Liver (tissue), 3 donors: Measurements from ENCODE around the gene HPN.

Experiments used
- FOXA2 ChIP-seq: IDR thresholded peaks from 2 replicates; pipeline ENCODE4 v1.6.1; 2016; ENCODE audit warnings: antibody characterized with exemption
- HNF4G ChIP-seq: IDR thresholded peaks from 2 replicates; pipeline ENCODE4 v1.6.1; 2016; ENCODE audit warnings: antibody characterized with exemption
- SP1 ChIP-seq: IDR thresholded peaks from 2 replicates; pipeline ENCODE4 v1.6.1; 2018; ENCODE audit warnings: antibody characterized with exemption, mild to moderate bottlenecking
- YY1 ChIP-seq: IDR thresholded peaks from 2 replicates; pipeline ENCODE4 v1.6.1; 2016; ENCODE audit warnings: antibody characterized with exemption, mild to moderate bottlenecking
- TF ChIP-seq, protein P1 (sequence below): fragments of 150-350 bp; IDR thresholded peaks from 2 replicates; pipeline ENCODE4 v1.5.1; 2017; ENCODE audit warnings: improper control_type of control experiment, low read depth, low read length; ENCODE audit not compliant: missing input control
- TF ChIP-seq, protein P2 (sequence below): IDR thresholded peaks from 2 replicates; pipeline ENCODE4 v1.6.1; 2016; ENCODE audit warnings: antibody characterized with exemption, mild to moderate bottlenecking
- TF ChIP-seq, protein P3 (sequence below): IDR thresholded peaks from 2 replicates; pipeline ENCODE4 v1.6.1; 2016; ENCODE audit warnings: antibody characterized with exemption
- TF ChIP-seq, protein P4 (sequence below): IDR thresholded peaks from 2 replicates; pipeline ENCODE4 v1.6.1; 2016; ENCODE audit warnings: antibody characterized with exemption
- donor health status: healthy.
- donor health status: healthy.

DNA sequence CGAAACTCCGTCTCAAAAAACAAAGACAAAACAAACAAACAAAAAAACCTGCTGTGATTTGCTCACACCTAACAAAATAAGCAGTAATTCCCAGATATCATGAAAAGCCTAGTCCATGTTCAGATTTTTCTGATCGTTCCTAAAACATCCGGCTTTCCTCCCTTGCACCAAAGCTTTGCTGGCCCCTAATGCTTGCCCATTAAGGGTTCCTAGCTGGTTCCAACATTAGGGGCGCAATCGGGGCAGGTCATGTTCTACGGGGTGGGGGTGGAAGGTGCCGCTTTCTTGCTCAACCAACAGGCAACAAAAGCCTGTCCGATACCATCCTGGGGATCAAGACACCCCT, 48.6 kb downstream of the HPN start:
- TF ChIP-seq, protein P1, sequence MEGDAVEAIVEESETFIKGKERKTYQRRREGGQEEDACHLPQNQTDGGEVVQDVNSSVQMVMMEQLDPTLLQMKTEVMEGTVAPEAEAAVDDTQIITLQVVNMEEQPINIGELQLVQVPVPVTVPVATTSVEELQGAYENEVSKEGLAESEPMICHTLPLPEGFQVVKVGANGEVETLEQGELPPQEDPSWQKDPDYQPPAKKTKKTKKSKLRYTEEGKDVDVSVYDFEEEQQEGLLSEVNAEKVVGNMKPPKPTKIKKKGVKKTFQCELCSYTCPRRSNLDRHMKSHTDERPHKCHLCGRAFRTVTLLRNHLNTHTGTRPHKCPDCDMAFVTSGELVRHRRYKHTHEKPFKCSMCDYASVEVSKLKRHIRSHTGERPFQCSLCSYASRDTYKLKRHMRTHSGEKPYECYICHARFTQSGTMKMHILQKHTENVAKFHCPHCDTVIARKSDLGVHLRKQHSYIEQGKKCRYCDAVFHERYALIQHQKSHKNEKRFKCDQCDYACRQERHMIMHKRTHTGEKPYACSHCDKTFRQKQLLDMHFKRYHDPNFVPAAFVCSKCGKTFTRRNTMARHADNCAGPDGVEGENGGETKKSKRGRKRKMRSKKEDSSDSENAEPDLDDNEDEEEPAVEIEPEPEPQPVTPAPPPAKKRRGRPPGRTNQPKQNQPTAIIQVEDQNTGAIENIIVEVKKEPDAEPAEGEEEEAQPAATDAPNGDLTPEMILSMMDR: no peak
- no peak for TF ChIP-seq FOXA2
- TF ChIP-seq, protein P2, sequence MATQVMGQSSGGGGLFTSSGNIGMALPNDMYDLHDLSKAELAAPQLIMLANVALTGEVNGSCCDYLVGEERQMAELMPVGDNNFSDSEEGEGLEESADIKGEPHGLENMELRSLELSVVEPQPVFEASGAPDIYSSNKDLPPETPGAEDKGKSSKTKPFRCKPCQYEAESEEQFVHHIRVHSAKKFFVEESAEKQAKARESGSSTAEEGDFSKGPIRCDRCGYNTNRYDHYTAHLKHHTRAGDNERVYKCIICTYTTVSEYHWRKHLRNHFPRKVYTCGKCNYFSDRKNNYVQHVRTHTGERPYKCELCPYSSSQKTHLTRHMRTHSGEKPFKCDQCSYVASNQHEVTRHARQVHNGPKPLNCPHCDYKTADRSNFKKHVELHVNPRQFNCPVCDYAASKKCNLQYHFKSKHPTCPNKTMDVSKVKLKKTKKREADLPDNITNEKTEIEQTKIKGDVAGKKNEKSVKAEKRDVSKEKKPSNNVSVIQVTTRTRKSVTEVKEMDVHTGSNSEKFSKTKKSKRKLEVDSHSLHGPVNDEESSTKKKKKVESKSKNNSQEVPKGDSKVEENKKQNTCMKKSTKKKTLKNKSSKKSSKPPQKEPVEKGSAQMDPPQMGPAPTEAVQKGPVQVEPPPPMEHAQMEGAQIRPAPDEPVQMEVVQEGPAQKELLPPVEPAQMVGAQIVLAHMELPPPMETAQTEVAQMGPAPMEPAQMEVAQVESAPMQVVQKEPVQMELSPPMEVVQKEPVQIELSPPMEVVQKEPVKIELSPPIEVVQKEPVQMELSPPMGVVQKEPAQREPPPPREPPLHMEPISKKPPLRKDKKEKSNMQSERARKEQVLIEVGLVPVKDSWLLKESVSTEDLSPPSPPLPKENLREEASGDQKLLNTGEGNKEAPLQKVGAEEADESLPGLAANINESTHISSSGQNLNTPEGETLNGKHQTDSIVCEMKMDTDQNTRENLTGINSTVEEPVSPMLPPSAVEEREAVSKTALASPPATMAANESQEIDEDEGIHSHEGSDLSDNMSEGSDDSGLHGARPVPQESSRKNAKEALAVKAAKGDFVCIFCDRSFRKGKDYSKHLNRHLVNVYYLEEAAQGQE: no peak
- TF ChIP-seq HNF4G: no peak
- TF ChIP-seq, protein P3, sequence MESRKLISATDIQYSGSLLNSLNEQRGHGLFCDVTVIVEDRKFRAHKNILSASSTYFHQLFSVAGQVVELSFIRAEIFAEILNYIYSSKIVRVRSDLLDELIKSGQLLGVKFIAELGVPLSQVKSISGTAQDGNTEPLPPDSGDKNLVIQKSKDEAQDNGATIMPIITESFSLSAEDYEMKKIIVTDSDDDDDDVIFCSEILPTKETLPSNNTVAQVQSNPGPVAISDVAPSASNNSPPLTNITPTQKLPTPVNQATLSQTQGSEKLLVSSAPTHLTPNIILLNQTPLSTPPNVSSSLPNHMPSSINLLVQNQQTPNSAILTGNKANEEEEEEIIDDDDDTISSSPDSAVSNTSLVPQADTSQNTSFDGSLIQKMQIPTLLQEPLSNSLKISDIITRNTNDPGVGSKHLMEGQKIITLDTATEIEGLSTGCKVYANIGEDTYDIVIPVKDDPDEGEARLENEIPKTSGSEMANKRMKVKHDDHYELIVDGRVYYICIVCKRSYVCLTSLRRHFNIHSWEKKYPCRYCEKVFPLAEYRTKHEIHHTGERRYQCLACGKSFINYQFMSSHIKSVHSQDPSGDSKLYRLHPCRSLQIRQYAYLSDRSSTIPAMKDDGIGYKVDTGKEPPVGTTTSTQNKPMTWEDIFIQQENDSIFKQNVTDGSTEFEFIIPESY: no peak
- TF ChIP-seq, protein P4, sequence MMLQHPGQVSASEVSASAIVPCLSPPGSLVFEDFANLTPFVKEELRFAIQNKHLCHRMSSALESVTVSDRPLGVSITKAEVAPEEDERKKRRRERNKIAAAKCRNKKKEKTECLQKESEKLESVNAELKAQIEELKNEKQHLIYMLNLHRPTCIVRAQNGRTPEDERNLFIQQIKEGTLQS: no peak
- TF ChIP-seq YY1: no peak
- no peak for TF ChIP-seq SP1
